ENCODE data around the gene WDTC1. TPM values are rescaled to one million over a fixed set of nuclear protein-coding genes. Genes with fewer than 3 reads are reported as not detected.

Gene WDTC1
- polyA plus RNA-seq, 2 of the 4 experiments (the other 2 are of a cell fraction): 3.8 to 6.9 TPM

DNA sequence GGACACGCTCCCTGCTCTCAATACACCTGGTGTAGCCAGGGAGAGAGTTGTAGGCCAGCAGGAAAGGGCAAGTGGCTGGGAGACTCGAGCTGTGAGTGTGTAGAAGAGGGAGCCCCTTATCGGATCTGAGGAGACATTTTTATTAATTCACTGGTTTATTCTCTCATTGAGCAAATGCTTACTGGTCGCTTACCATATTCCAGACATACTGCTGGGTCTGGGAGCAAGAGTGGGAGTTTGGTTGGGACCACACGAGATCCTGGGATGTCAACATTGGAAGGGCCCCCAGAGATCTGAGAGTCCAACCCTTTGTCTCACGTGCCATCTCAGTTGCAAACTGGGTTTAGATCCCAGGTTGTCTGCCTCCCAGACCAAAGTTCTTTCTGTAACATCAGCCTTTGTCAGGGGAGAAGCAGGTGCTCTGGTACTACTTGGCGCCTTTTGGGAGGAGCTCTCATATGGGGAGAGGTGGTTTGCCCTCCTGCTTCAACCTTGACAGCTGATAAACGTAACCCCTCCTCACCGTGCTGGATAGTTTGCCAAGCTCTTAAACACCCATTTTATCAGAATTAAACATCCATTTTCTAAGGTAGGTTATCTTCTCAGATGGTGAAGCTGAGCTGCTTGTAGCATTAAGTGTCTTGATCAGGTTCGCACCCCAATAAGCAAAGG is 88.3 kb downstream of the WDTC1 start:
- Histone ChIP-seq H3K4me3 (peak overlapping the region; percentile 99), H3K9me3 (no peaks in the 10 kb centered on the region), H3K27ac (peak overlapping the region; percentile 97 to 98), H3K4me2 (peak overlapping the region; percentile 94), H3K4me1 (peaks cover 8% of the 10 kb centered on the region; the same call in 2 of the 3 replicates)
- ChIA-PET CTCF (interaction anchor here (0.7 to 4.8 kb wide), 8 partner anchors 10 to 43 kb away, joined by 3 to 29 read pairs (median 4); no protein-coding TSS in a partner anchor), POLR2A (interaction anchor here (0.9 to 1.0 kb wide), 2 partner anchors 19 to 44 kb away, joined by 3 to 4 read pairs; partner anchors contain the start of genes MAP3K6 and SYTL1)
- FAIRE-seq (no peak), DNase-seq (ENCODE audit: low read depth in 1 of 2, low spot score in 1 of 2) (no peak), ATAC-seq (no peak)
- no peak for TF ChIP-seq SMC3 (IDR thresholded peaks at IDR 0.05)
- TF ChIP-seq, protein P1, sequence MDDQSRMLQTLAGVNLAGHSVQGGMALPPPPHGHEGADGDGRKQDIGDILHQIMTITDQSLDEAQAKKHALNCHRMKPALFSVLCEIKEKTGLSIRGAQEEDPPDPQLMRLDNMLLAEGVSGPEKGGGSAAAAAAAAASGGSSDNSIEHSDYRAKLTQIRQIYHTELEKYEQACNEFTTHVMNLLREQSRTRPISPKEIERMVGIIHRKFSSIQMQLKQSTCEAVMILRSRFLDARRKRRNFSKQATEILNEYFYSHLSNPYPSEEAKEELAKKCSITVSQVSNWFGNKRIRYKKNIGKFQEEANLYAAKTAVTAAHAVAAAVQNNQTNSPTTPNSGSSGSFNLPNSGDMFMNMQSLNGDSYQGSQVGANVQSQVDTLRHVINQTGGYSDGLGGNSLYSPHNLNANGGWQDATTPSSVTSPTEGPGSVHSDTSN (IDR thresholded peaks at IDR 0.05): no peak
- TF ChIP-seq KDM5A (IDR thresholded peaks at IDR 0.05): peak; percentile 3; the same call in 1 of the 2 replicates
- TF ChIP-seq, protein P2, sequence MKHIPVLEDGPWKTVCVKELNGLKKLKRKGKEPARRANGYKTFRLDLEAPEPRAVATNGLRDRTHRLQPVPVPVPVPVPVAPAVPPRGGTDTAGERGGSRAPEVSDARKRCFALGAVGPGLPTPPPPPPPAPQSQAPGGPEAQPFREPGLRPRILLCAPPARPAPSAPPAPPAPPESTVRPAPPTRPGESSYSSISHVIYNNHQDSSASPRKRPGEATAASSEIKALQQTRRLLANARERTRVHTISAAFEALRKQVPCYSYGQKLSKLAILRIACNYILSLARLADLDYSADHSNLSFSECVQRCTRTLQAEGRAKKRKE (CRISPR knock-in tag; IDR thresholded peaks at IDR 0.05; ENCODE audit: low read depth): no peak
- 14% methylated on average over 9 of the region's 10 CpGs for WGBS (ENCODE audit: missing lambda C conversion rate)

DNA sequence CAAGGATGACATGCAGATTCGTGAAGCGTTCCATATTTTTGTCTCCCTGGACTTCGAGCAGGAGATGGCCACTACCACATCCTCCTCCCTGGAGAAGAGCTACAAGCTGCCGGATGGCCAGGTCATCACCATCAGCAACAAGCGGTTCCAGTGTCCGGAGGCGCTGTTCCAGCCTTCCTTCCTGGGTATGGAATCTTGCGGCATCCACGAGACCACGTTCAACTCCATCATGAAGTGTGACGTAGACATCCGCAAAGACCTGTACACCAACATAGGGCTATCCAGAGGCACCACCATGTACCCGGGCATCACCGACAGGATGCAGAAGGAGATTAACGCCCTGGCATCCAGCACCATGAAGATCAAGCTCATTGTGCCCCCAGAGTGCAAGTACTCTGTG is 90.9 kb downstream of the WDTC1 start:
- no peak for ATAC-seq
- TF ChIP-seq FOSL2 (IDR thresholded peaks at IDR 0.05) (no peak), FOSL2 (CRISPR knock-in tag; IDR thresholded peaks at IDR 0.05) (no peak), GATA3 (IDR thresholded peaks at IDR 0.05; ENCODE audit: borderline replicate concordance) (no peak), EP300 (IDR thresholded peaks at IDR 0.05) (no peak), CHD4 (IDR thresholded peaks at IDR 0.05; ENCODE audit: borderline replicate concordance) (no peak), TP53 (CRISPR knock-in tag; IDR thresholded peaks at IDR 0.05) (no peak), PHF8 (IDR thresholded peaks at IDR 0.05; ENCODE audit: borderline replicate concordance, low read depth) (no peak), NR3C1 (IDR thresholded peaks at IDR 0.05) (no peak), HOXB13 (CRISPR knock-in tag; IDR thresholded peaks at IDR 0.05; ENCODE audit: low read depth) (no peak), SMC3 (IDR thresholded peaks at IDR 0.05) (no peak), JUNB (IDR thresholded peaks at IDR 0.05) (no peak), POLR2AphosphoS2 (conservative IDR thresholded peaks at IDR 0.05; ENCODE audit: low read length) (no peak), ZSCAN20 (CRISPR knock-in tag; IDR thresholded peaks at IDR 0.05) (no peak), JUN (IDR thresholded peaks at IDR 0.05) (no peak), HDAC2 (IDR thresholded peaks at IDR 0.05) (no peak)
- TF ChIP-seq, protein P3, sequence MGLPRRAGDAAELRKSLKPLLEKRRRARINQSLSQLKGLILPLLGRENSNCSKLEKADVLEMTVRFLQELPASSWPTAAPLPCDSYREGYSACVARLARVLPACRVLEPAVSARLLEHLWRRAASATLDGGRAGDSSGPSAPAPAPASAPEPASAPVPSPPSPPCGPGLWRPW (IDR thresholded peaks at IDR 0.05): no peak
- TF ChIP-seq, protein P4, sequence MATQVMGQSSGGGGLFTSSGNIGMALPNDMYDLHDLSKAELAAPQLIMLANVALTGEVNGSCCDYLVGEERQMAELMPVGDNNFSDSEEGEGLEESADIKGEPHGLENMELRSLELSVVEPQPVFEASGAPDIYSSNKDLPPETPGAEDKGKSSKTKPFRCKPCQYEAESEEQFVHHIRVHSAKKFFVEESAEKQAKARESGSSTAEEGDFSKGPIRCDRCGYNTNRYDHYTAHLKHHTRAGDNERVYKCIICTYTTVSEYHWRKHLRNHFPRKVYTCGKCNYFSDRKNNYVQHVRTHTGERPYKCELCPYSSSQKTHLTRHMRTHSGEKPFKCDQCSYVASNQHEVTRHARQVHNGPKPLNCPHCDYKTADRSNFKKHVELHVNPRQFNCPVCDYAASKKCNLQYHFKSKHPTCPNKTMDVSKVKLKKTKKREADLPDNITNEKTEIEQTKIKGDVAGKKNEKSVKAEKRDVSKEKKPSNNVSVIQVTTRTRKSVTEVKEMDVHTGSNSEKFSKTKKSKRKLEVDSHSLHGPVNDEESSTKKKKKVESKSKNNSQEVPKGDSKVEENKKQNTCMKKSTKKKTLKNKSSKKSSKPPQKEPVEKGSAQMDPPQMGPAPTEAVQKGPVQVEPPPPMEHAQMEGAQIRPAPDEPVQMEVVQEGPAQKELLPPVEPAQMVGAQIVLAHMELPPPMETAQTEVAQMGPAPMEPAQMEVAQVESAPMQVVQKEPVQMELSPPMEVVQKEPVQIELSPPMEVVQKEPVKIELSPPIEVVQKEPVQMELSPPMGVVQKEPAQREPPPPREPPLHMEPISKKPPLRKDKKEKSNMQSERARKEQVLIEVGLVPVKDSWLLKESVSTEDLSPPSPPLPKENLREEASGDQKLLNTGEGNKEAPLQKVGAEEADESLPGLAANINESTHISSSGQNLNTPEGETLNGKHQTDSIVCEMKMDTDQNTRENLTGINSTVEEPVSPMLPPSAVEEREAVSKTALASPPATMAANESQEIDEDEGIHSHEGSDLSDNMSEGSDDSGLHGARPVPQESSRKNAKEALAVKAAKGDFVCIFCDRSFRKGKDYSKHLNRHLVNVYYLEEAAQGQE (IDR thresholded peaks at IDR 0.05): no peak
- TF ChIP-seq, protein P5, sequence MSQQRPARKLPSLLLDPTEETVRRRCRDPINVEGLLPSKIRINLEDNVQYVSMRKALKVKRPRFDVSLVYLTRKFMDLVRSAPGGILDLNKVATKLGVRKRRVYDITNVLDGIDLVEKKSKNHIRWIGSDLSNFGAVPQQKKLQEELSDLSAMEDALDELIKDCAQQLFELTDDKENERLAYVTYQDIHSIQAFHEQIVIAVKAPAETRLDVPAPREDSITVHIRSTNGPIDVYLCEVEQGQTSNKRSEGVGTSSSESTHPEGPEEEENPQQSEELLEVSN (IDR thresholded peaks at IDR 0.05; ENCODE audit: borderline replicate concordance, low read depth): no peak
- ChIA-PET POLR2A (no interaction called here), CTCF (interaction anchor here (1.4 to 4.8 kb wide), 2 partner anchors 8 to 341 kb away, joined by 3 to 29 read pairs; no protein-coding TSS in a partner anchor)
- 94% methylated on average over 15 of the region's 15 CpGs for WGBS (ENCODE audit: missing lambda C conversion rate)
- DNase-seq (ENCODE audit: low read depth in 1 of 2, low spot score in 1 of 2): no peak
- H3K4me3 ChIP-seq: no peak overlapping the region
- no peak overlapping the region for H3K27ac ChIP-seq
- peaks cover 8% of the 10 kb centered on the region; the same call in 2 of the 3 replicates for H3K4me1 ChIP-seq
- FAIRE-seq: no peak
- H3K9me3 ChIP-seq: no peaks in the 10 kb centered on the region
- no peak overlapping the region for H3K4me2 ChIP-seq

Data from A549 (cell line).